Liver (tissue), 9 donors: ENCODE measurements around the gene TM9SF3. TPM values are rescaled to one million over a fixed set of nuclear protein-coding genes. Genes with fewer than 3 reads are reported as not detected.

ENCODE experiments used
- DNase-seq: peaks from one replicate; pipeline ENCODE4 v3.0.0-alpha.2; 2017; ENCODE audit warnings: low spot score
- H3K27ac ChIP-seq, 2 donors: one replicate each; pipeline ENCODE4 v1.7.0; 2013; ENCODE audit warnings: inconsistent platforms in 2 of 2, low read length in 2 of 2, control low read depth in 1 of 2, low read depth in 1 of 2, mild to moderate bottlenecking in 1 of 2
- H3K27me3 ChIP-seq, 4 donors: one replicate each; pipeline versions ENCODE4 v1.6.1 to v1.7.0; 2013; ENCODE audit warnings: low read length in 3 of 4, inconsistent platforms in 1 of 4, mild to moderate bottlenecking in 1 of 4, moderate library complexity in 1 of 4; ENCODE audit not compliant: control insufficient read depth in 4 of 4, insufficient read depth in 4 of 4
- H3K36me3 ChIP-seq, 4 donors: one replicate each; pipeline versions ENCODE4 v1.6.1 to v1.7.0; 2013; ENCODE audit warnings: low read length in 3 of 4, mild to moderate bottlenecking in 3 of 4, low read depth in 1 of 4, moderate library complexity in 1 of 4; ENCODE audit not compliant: control insufficient read depth in 4 of 4, insufficient read depth in 3 of 4
- H3K4me1 ChIP-seq, 4 donors: one replicate each; pipeline versions ENCODE4 v1.6.1 to v1.7.0; 2013; ENCODE audit warnings: low read length in 3 of 4, mild to moderate bottlenecking in 3 of 4, moderate library complexity in 1 of 4; ENCODE audit not compliant: control insufficient read depth in 4 of 4, insufficient read depth in 4 of 4
- H3K4me3 ChIP-seq, 3 donors: one replicate each; pipeline versions ENCODE4 v1.6.1 to v1.7.0; 2013; ENCODE audit warnings: low read length in 3 of 3, control low read depth in 1 of 3, low read depth in 1 of 3, mild to moderate bottlenecking in 1 of 3
- H3K9ac ChIP-seq, 2 donors: one replicate each; pipeline ENCODE4 v1.7.0; 2013; ENCODE audit warnings: low read length in 2 of 2, mild to moderate bottlenecking in 2 of 2, moderate library complexity in 2 of 2, control low read depth in 1 of 2, low read depth in 1 of 2
- H3K9me3 ChIP-seq, 4 donors: one replicate each; pipeline versions ENCODE4 v1.6.1 to v1.7.0; 2013; ENCODE audit warnings: low read length in 3 of 4; ENCODE audit not compliant: control insufficient read depth in 4 of 4
- EGR1 ChIP-seq, 2 donors: IDR thresholded peaks; 2 replicates each; pipeline ENCODE4 v1.6.1; 2016 to 2018; ENCODE audit warnings: antibody characterized with exemption in 2 of 2, low read depth in 2 of 2
- FOXA1 ChIP-seq: IDR thresholded peaks from 2 replicates; pipeline ENCODE4 v1.6.1; 2016; ENCODE audit warnings: antibody characterized with exemption
- FOXA2 ChIP-seq: IDR thresholded peaks from 2 replicates; pipeline ENCODE4 v1.6.1; 2016; ENCODE audit warnings: antibody characterized with exemption
- GABPA ChIP-seq, 2 donors: IDR thresholded peaks in 1 of 2; conservative IDR thresholded peaks in 1 of 2; 2 replicates each; pipeline ENCODE4 v1.6.1; 2016; ENCODE audit warnings: antibody characterized with exemption in 2 of 2, mild to moderate bottlenecking in 1 of 2, moderate library complexity in 1 of 2
- HNF4A ChIP-seq, 2 donors: conservative IDR thresholded peaks; 2 replicates each; pipeline ENCODE4 v1.6.1; 2016; ENCODE audit warnings: antibody characterized with exemption in 2 of 2, mild to moderate bottlenecking in 2 of 2
- JUND ChIP-seq, 2 donors: IDR thresholded peaks; 2 replicates each; pipeline ENCODE4 v1.6.1; 2016; ENCODE audit warnings: antibody characterized with exemption in 2 of 2
- MAX ChIP-seq: IDR thresholded peaks from 2 replicates; pipeline ENCODE4 v1.6.1; 2016; ENCODE audit warnings: antibody characterized with exemption
- NR2F2 ChIP-seq: IDR thresholded peaks from 2 replicates; pipeline ENCODE4 v1.6.1; 2016; ENCODE audit warnings: antibody characterized with exemption
- RAD21 ChIP-seq, 2 donors: IDR thresholded peaks; 2 replicates each; pipeline ENCODE4 v1.6.1; 2016; ENCODE audit warnings: antibody characterized with exemption in 2 of 2, mild to moderate bottlenecking in 2 of 2
- REST ChIP-seq: IDR thresholded peaks from 2 replicates; pipeline ENCODE4 v1.6.1; 2016; ENCODE audit warnings: antibody characterized with exemption, mild to moderate bottlenecking
- RXRA ChIP-seq, 2 donors: IDR thresholded peaks; 2 replicates each; pipeline ENCODE4 v1.6.1; 2017 to 2018; ENCODE audit warnings: antibody characterized with exemption in 2 of 2, mild to moderate bottlenecking in 1 of 2
- YY1 ChIP-seq: IDR thresholded peaks from 2 replicates; pipeline ENCODE4 v1.6.1; 2016; ENCODE audit warnings: antibody characterized with exemption, mild to moderate bottlenecking
- ZBTB33 ChIP-seq: IDR thresholded peaks from 2 replicates; pipeline ENCODE4 v1.6.1; 2016; ENCODE audit warnings: antibody characterized with exemption
- WGBS: extraction: QIAGEN DNeasy Blood & Tissue Kit; methylation state at CpG from one replicate; pipeline ENCODE4 v1.1.7; 2013; 5-methylcytosine and 5-hydroxymethylcytosine counted together
- polyA plus RNA-seq, 2 donors: library from polyadenylated mRNA; stranded (reverse) in 1 of 2; unstranded in 1 of 2; fragments of 200-250 nt in 1 of 2; fragments of >200 nt in 1 of 2; fragmentation: Nextera tagmentation in 1 of 2; extraction: Ambion mirVana in 1 of 2; gene quantifications; one replicate each; pipeline versions ENCODE4 v1.2.1 to v1.2.3, GENCODE V29; 2013 to 2015
- total RNA-seq, 2 donors: library from RNA; depleted of rRNA; stranded (reverse); fragments of >200 nt; gene quantifications; one replicate each; pipeline ENCODE4 v1.2.3, GENCODE V29; 2014
- TF ChIP-seq, protein P1 (sequence below): IDR thresholded peaks from 2 replicates; pipeline ENCODE4 v1.6.1; 2016; ENCODE audit warnings: antibody characterized with exemption
- donor health status: healthy.
- donor health status: healthy.
- donor health status: healthy.
- donor health status: healthy.
- donor health status: healthy.

Gene TM9SF3
- total and polyA plus RNA-seq, 4 donors, result 20.5 to 115 (median 55.4) TPM

DNA sequence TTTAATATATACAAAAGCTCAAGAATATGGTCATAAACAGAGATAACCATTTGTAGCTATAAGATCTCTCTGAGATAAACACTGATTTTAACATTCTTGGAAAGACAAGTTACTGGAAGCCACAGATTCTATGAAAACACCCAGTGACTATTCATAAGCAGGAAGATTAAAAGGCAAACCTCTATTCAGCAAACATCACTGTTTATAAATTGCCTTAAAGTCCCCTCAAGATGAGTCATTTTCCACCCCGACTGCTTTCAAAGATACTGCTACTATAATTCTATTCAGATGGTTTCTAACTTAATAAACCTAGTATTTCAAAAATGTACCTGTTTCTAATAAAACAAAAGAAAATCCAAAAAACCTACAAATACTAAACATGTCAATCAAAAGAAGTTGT is 21.0 kb downstream of the TM9SF3 start (continued):
- no peak for TF ChIP-seq ZBTB33
- TF ChIP-seq FOXA2, result no peak

DNA sequence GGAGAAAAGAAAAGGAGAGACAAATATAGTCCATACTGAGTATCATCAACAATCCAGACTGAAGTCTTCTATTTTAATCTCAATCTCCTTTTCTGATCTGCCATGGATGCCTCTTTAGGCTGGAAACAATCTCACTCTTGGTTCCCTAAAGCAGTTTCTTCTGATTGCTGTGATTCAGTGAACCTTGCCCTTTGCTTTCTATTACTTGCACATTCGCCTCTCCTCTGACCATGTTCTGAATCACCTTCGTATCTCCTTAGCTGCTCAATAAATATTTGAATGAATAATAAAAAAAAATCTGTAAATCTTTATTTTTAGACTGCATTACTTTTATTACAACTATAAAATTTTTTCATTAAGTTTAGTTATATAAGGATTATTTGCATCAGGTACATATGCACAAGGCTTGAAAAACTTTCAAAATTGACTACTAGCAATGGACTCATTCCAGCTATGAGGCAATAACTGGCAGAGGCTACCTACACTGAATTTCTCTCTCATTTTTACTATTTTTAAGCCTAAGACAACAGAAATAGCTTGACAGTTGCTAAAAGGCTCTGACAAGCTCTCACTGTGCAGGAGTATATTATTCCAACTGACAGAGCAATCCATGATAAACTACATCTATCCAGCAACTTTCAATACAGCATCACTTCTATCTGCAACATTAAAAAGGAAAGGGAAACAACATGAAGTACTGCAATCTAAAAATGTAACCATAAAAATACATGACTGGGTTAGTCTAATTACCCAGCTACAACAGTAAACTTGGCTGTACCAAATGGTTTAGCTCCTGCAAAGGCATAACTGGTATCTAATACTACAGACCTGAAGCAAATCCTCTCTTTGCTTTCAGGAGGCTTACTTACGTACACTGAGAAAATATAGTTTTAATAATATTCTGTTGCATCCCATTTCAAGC is 25.6 kb downstream of the TM9SF3 start:
- Histone ChIP-seq H3K36me3 (peaks cover 3 to 18% (median 11%) of the 10 kb centered on the region in 4 donors), H3K9ac (no peak overlapping the region), H3K27me3 (no peaks in the 10 kb centered on the region), H3K4me3 (no peak overlapping the region), H3K27ac (no peak overlapping the region), H3K4me1 (peaks cover 3 to 17% (median 10%) of the 10 kb centered on the region in 4 donors), H3K9me3 (no peaks in the 10 kb centered on the region)
- DNase-seq, result no peak
- no peak for TF ChIP-seq NR2F2
- no peak for TF ChIP-seq RXRA (IDR thresholded peaks at IDR 0.05)
- TF ChIP-seq MAX, result no peak
- peak in 1 of 2 donors; percentile 66 for TF ChIP-seq JUND (IDR thresholded peaks at IDR 0.05)
- peak; percentile 60 to 76 for TF ChIP-seq HNF4A (conservative IDR thresholded peaks at IDR 0.05)
- WGBS, result 61% methylated on average over 3 of the region's 3 CpGs

DNA sequence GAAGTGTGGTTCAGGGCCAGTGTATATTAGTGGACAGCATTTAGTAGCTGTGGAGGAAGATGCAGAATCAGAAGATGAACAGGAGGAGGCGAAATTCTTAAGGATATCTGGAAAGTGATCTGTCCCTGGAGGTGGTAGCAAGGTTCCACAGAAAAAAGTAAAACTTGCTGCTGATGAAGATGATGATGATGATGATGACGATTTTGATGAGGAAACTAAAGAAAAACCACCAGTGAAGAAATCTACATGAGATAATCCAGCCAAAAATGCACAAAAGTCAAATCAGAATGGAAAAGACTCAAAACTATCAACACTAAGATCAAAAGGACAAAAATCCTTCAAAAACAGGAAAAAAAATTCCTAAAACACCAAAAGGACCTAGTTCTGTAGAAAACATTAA is 26.3 kb downstream of the TM9SF3 start:
- Histone ChIP-seq H3K4me1 (peaks cover 3 to 17% (median 10%) of the 10 kb centered on the region in 4 donors), H3K9ac (no peak overlapping the region), H3K27ac (no peak overlapping the region), H3K27me3 (no peaks in the 10 kb centered on the region), H3K36me3 (peaks cover 3 to 18% (median 11%) of the 10 kb centered on the region in 4 donors), H3K4me3 (no peak overlapping the region), H3K9me3 (no peaks in the 10 kb centered on the region)
- 90% methylated on average over 2 of the region's 2 CpGs for WGBS
- DNase-seq, result no peak
- TF ChIP-seq, protein P1, sequence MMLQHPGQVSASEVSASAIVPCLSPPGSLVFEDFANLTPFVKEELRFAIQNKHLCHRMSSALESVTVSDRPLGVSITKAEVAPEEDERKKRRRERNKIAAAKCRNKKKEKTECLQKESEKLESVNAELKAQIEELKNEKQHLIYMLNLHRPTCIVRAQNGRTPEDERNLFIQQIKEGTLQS, result no peak
- TF ChIP-seq FOXA2 (no peak), HNF4A (conservative IDR thresholded peaks at IDR 0.05) (no peak), JUND (IDR thresholded peaks at IDR 0.05) (no peak), NR2F2 (no peak), RAD21 (IDR thresholded peaks at IDR 0.05) (no peak), GABPA (IDR thresholded peaks at IDR 0.05 in 1 of 2, conservative IDR thresholded peaks at IDR 0.05 in 1 of 2) (no peak), RXRA (IDR thresholded peaks at IDR 0.05) (no peak), FOXA1 (no peak), REST (no peak), YY1 (no peak), EGR1 (IDR thresholded peaks at IDR 0.05; ENCODE audit: low read depth in 2 of 2) (no peak), ZBTB33 (no peak)
